Globus pallidus (tissue), 1 donor: ENCODE data around the gene KCNJ1.

Experiments
- DNase-seq: peaks from one replicate; pipeline ENCODE4 v3.0.0-alpha.2; 2015; ENCODE audit warnings: low spot score

Gene KCNJ1

GRCh38 chr11:128867277-128867676 is at the start of gene KCNJ1:
KCNJ1 (minus strand) TSS chr11:128867296; CDS start chr11:128840243, 27,053 bp downstream.
- no peak for DNase-seq

GRCh38 chr11:128916681-128917080 is 49.6 kb upstream of the KCNJ1 start:
- DNase-seq, result no peak

GRCh38 chr11:128916037-128916572 is 49.0 kb upstream of the KCNJ1 start:
- no peak for DNase-seq

- DNase-seq, result no peak
These were observed 48.0 kb upstream of the KCNJ1 start for GRCh38 chr11:128915149-128915521.

GRCh38 chr11:128914216-128915148 is 47.4 kb upstream of the KCNJ1 start:
- no peak for DNase-seq

- no peak for DNase-seq
These were observed 46.7 kb upstream of the KCNJ1 start for GRCh38 chr11:128913806-128914205.

- no peak for DNase-seq
These were observed 44.6 kb upstream of the KCNJ1 start for GRCh38 chr11:128911701-128912100.

GRCh38 chr11:128911239-128911638 is 44.1 kb upstream of the KCNJ1 start:
- no peak for DNase-seq

GRCh38 chr11:128910576-128910975 is 43.5 kb upstream of the KCNJ1 start:
- no peak for DNase-seq

- DNase-seq, result no peak
These were observed 42.5 kb upstream of the KCNJ1 start for GRCh38 chr11:128909438-128910125.

- peak; percentile 40 for DNase-seq
These were observed 41.5 kb upstream of the KCNJ1 start for GRCh38 chr11:128908391-128909246.

GRCh38 chr11:128907585-128907984 is 40.5 kb upstream of the KCNJ1 start:
- DNase-seq, result no peak

- peak; percentile 47 for DNase-seq
These were observed 39.3 kb upstream of the KCNJ1 start for GRCh38 chr11:128906185-128907050.

GRCh38 chr11:128905345-128906184 is 38.5 kb upstream of the KCNJ1 start:
- no peak for DNase-seq

- DNase-seq, result no peak
These were observed 37.7 kb upstream of the KCNJ1 start for GRCh38 chr11:128904656-128905344.

GRCh38 chr11:128904303-128904655 is 37.2 kb upstream of the KCNJ1 start:
- no peak for DNase-seq

- peak; percentile 57 for DNase-seq
These were observed 36.4 kb upstream of the KCNJ1 start for GRCh38 chr11:128903248-128904061.

GRCh38 chr11:128902515-128903066 is 35.5 kb upstream of the KCNJ1 start:
- no peak for DNase-seq
